ENCODE measurements around the gene SLC17A7. TPM values are rescaled to one million over a fixed set of nuclear protein-coding genes. Genes with fewer than 3 reads are reported as not detected.

SLC17A7 gene
- total and polyA plus RNA-seq, 2 of the 8 experiments (the other 6 are each of a cell fraction or from before 2014, with no cell fraction given), result 2.7 to 3.0 TPM

DNA sequence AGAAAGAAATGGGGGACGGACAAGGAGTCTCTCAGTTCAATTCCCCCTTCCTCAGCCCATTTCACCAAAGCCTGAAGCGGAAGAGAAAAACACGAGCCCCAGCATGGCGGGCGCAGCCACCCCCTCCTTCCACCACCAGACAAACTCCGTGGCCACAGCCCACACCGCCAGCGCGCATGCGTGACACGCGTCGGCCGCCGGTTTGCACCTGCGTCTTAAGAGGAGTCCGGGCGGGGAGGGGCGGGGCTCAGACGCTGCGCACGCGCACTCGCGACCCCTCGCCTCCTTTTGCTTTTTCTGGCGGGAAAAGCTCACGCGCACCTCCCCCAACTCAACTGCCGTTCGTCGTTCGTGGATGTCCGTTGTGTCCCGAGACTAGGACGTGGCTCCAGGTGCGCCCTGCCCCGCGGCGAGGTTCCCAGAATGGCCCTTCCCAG lies 53.4 kb downstream of the SLC17A7 start, which contains the start of gene KASH5:
TSS of gene KASH5 (plus strand) at position 314 of the 437 bp plus-strand sequence. CDS start 2,635 bp downstream, outside the sequence.
- H4K5ac ChIP-seq (ENCODE audit: insufficient read length, low read depth, low read length), result no peak within 1 kb of the TSS
- no peak within 1 kb of the TSS for H2BK15ac ChIP-seq (ENCODE audit: low read length)
- no peaks in the 10 kb centered on the region for H4K20me1 ChIP-seq (replicated peaks in 1 of 2; ENCODE audit: control insufficient read depth in 1 of 2, insufficient read depth in 2 of 2, low read length in 2 of 2)
- no peak within 1 kb of the TSS for H2AFZ ChIP-seq (ENCODE audit: low read length)
- no peak within 1 kb of the TSS for H2BK20ac ChIP-seq (ENCODE audit: low read length)
- H3K56ac ChIP-seq (replicated peaks; ENCODE audit: insufficient read length, low read depth, low read length), result no peak within 1 kb of the TSS
- no peak within 1 kb of the TSS for H2BK5ac ChIP-seq (ENCODE audit: low read depth, low read length)
- H3K27me3 ChIP-seq (replicated peaks in 1 of 4; ENCODE audit: control insufficient read depth in 3 of 4, extremely low read depth in 1 of 4, insufficient read depth in 3 of 4, low read length in 3 of 4), result no peaks in the 10 kb centered on the region
- no peak within 1 kb of the TSS for H3K27ac ChIP-seq (ENCODE audit: low read depth, low read length)
- H3K9ac ChIP-seq (replicated peaks in 1 of 4; ENCODE audit: extremely low read depth in 1 of 4, low read depth in 3 of 4, low read length in 3 of 4), result no peak within 1 kb of the TSS
- no peak within 1 kb of the TSS for H2AK5ac ChIP-seq (ENCODE audit: low read depth, low read length)
- ChIA-PET POLR2A (ENCODE audit: partially characterized antibody) (interaction anchor here (0.6 kb wide), 1 partner anchor 21 kb away, joined by 4 read pairs; no protein-coding TSS in a partner anchor), CTCF (ENCODE audit: partially characterized antibody) (interaction anchor here (1.0 kb wide), 1 partner anchor 43 kb away, joined by 4 read pairs; no protein-coding TSS in a partner anchor)
- no peak within 1 kb of the TSS for H3K4ac ChIP-seq (replicated peaks; ENCODE audit: insufficient read length, low read depth, low read length)
- 97% methylated on average over 19 of the region's 40 CpGs; no CpG with 5 or more reads in 1 of the 2 experiments for WGBS, 2 experiments (ENCODE audit: extremely low coverage in 1 of 2, insufficient coverage in 1 of 2, insufficient read length in 1 of 2, insufficient replicate concordance in 2 of 2, low coverage in 1 of 2, low lambda C conversion rate in 2 of 2, missing lambda C conversion rate in 1 of 2)
- H3K4me2 ChIP-seq (ENCODE audit: insufficient read depth in 1 of 2, low read depth in 2 of 2, low read length in 2 of 2), result no peak within 1 kb of the TSS
- no peak within 1 kb of the TSS for H2BK12ac ChIP-seq (ENCODE audit: low read depth, low read length)
- H2BK120ac ChIP-seq (replicated peaks; ENCODE audit: low read depth, low read length), result no peak within 1 kb of the TSS
- FAIRE-seq, result no peak
- no peaks in the 10 kb centered on the region; a peak in 2 of 7 replicates for H3K4me1 ChIP-seq (replicated peaks in 1 of 4; ENCODE audit: control insufficient read depth in 3 of 4, insufficient read depth in 4 of 4, low read length in 3 of 4)
- no peaks in the 10 kb centered on the region for H3K9me3 ChIP-seq (ENCODE audit: insufficient read depth in 2 of 2, low read depth in 1 of 2, low read length in 1 of 2)
- no peak within 1 kb of the TSS for H4K91ac ChIP-seq (replicated peaks; ENCODE audit: insufficient read length, low read length)
- H3K23me2 ChIP-seq (ENCODE audit: low read depth, low read length), result no peaks in the 10 kb centered on the region; the same call in 1 of the 2 replicates
- no peak for DNase-seq (ENCODE audit: low read depth in 1 of 2, low spot score in 2 of 2)
- H3K18ac ChIP-seq (ENCODE audit: extremely low read depth, low read length), result no peak within 1 kb of the TSS
- TF ChIP-seq TAF7 (optimal IDR thresholded peaks at IDR 0.05; ENCODE audit: borderline replicate concordance, low read depth, low read length) (no peak), BRCA1 (IDR thresholded peaks at IDR 0.05; ENCODE audit: low read depth, low read length) (no peak)
- TF ChIP-seq, protein P1, sequence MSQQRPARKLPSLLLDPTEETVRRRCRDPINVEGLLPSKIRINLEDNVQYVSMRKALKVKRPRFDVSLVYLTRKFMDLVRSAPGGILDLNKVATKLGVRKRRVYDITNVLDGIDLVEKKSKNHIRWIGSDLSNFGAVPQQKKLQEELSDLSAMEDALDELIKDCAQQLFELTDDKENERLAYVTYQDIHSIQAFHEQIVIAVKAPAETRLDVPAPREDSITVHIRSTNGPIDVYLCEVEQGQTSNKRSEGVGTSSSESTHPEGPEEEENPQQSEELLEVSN (IDR thresholded peaks at IDR 0.05), result peak; percentile 80
- no peaks in the 10 kb centered on the region for H3K79me1 ChIP-seq (ENCODE audit: low read depth, low read length)
- no peaks in the 10 kb centered on the region for H3K79me2 ChIP-seq (ENCODE audit: control insufficient read depth in 1 of 2, insufficient read depth in 2 of 2, low read length in 2 of 2)
- no peak within 1 kb of the TSS for H3K14ac ChIP-seq (ENCODE audit: insufficient read length)
- no peak within 1 kb of the TSS for H3K4me3 ChIP-seq (ENCODE audit: extremely low read depth in 1 of 4, insufficient read depth in 2 of 4, low read depth in 3 of 4, low read length in 4 of 4)
- no peak within 1 kb of the TSS for H4K8ac ChIP-seq (ENCODE audit: extremely low read depth, insufficient read depth, low read length)
- no peak within 1 kb of the TSS for H3K23ac ChIP-seq (ENCODE audit: insufficient read length)
- H3K36me3 ChIP-seq (ENCODE audit: control insufficient read depth in 2 of 4, insufficient read depth in 4 of 4, low read length in 3 of 4), result no peaks in the 10 kb centered on the region
